ENCODE results near the gene CNIH3.
A peak's percentile ranks its signal among the peaks of the same experiment; 100 is the strongest.

The CNIH3 gene

GRCh38 chr1:224592636-224593582, 23.2 kb upstream of the CNIH3 start:
- peak; percentile 95 for DNase-seq (ENCODE audit: low read depth)
- TF ChIP-seq, protein P1, sequence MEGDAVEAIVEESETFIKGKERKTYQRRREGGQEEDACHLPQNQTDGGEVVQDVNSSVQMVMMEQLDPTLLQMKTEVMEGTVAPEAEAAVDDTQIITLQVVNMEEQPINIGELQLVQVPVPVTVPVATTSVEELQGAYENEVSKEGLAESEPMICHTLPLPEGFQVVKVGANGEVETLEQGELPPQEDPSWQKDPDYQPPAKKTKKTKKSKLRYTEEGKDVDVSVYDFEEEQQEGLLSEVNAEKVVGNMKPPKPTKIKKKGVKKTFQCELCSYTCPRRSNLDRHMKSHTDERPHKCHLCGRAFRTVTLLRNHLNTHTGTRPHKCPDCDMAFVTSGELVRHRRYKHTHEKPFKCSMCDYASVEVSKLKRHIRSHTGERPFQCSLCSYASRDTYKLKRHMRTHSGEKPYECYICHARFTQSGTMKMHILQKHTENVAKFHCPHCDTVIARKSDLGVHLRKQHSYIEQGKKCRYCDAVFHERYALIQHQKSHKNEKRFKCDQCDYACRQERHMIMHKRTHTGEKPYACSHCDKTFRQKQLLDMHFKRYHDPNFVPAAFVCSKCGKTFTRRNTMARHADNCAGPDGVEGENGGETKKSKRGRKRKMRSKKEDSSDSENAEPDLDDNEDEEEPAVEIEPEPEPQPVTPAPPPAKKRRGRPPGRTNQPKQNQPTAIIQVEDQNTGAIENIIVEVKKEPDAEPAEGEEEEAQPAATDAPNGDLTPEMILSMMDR (IDR thresholded peaks at IDR 0.05; ENCODE audit: low read depth, low read length, missing control alignments): no peak
- in situ Hi-C loops (cut with HindIII; ENCODE audit: low sequenced_read_pairs): no loop called here
- no peak overlapping the region for H3K4me3 ChIP-seq (ENCODE audit: low read depth, low read length)

- no peak overlapping the region for H3K4me3 ChIP-seq (ENCODE audit: low read depth, low read length)
- no peak for DNase-seq (ENCODE audit: low read depth)
- in situ Hi-C loops (cut with HindIII; ENCODE audit: low sequenced_read_pairs): no loop called here
- TF ChIP-seq, protein P1 (IDR thresholded peaks at IDR 0.05; ENCODE audit: low read depth, low read length, missing control alignments): no peak
Observed at GRCh38 chr1:224594360-224594759, 21.8 kb upstream of the CNIH3 start.

GRCh38 chr1:224594851-224595250, 21.3 kb upstream of the CNIH3 start:
- TF ChIP-seq, protein P1 (IDR thresholded peaks at IDR 0.05; ENCODE audit: low read depth, low read length, missing control alignments): no peak
- H3K4me3 ChIP-seq (ENCODE audit: low read depth, low read length): no peak overlapping the region
- no peak for DNase-seq (ENCODE audit: low read depth)
- in situ Hi-C loops (cut with HindIII; ENCODE audit: low sequenced_read_pairs): no loop called here

DNA sequence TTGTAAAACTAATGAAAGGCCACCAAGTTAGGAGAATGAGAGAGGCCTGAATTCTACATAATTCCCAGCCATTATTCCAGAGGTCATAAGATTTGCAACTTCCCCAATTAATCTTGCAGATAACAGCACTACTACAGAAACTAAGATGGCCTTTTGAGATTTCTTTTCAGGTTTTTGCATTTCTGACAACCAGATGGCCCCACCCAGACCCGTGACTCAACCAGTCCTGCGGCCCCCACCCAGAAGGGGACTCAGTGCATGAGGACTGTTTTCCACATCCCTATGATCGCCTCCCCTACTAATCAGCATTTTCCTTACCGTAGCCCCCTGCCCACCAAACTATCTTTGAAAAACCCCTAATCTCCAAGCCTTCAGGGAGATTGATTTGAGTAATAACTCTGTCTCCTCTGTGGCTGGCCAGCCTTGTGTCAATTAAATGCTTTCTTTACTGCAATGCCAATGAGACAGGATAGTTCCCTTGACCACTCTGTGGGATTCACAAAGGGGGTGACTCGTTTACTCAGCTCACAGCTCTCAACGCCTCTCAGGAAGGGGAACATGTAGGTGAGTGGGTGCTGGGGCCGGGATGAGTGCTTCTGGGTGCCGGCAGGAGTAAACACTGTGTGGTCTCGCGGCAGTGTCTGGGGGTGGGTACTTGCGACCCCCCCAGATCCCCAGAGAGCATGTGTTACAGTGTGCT, 10.5 kb upstream of the CNIH3 start:
- TF ChIP-seq, protein P1 (IDR thresholded peaks at IDR 0.05; ENCODE audit: low read depth, low read length, missing control alignments): no peak
- H3K4me3 ChIP-seq (ENCODE audit: low read depth, low read length): no peak overlapping the region
- no peak for DNase-seq (ENCODE audit: low read depth)
- in situ Hi-C loops (cut with HindIII; ENCODE audit: low sequenced_read_pairs): no loop called here

- TF ChIP-seq, protein P1 (IDR thresholded peaks at IDR 0.05; ENCODE audit: low read depth, low read length, missing control alignments): no peak
- in situ Hi-C loops (cut with HindIII; ENCODE audit: low sequenced_read_pairs): no loop called here
- H3K4me3 ChIP-seq (ENCODE audit: low read depth, low read length): no peak overlapping the region
- DNase-seq (ENCODE audit: low read depth): no peak
Observed at GRCh38 chr1:224607188-224608148, 8.6 kb upstream of the CNIH3 start.

DNA sequence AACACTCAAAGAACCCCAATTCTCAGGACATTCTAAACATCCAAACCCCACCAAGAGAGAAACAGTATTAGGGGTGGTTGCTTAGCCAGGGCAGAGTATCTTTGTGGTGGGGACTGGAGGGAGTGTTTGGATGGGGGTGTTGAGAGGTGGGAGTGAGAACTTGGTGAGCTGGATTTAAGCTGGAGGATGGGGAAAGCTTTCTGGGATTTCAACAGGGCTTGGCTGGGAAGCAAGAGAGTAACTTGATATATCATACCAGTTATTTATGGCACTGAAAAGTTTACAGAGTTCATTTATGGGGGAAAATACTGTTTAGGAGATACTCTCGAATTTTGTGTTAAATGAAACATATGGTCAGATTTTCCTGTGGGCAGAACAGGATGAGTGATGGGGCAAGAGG, 6.8 kb upstream of the CNIH3 start:
- H3K4me3 ChIP-seq (ENCODE audit: low read depth, low read length): no peak overlapping the region
- in situ Hi-C loops (cut with HindIII; ENCODE audit: low sequenced_read_pairs): no loop called here
- DNase-seq (ENCODE audit: low read depth): no peak
- TF ChIP-seq, protein P1 (IDR thresholded peaks at IDR 0.05; ENCODE audit: low read depth, low read length, missing control alignments): no peak

All from astrocyte of the cerebellum (primary cell).